Kidney epithelial cell (primary cell): ENCODE results near the gene ZNF154. TPM values are rescaled to one million over a fixed set of nuclear protein-coding genes. Genes with fewer than 3 reads are reported as not detected.

Experiments used
- DNase-seq: peaks from one replicate; pipeline ENCODE4 v3.0.0-alpha.2; 2010; ENCODE audit warnings: low read depth
- H3K27me3 ChIP-seq: 2 replicates; pipeline ENCODE4 v1.6.0; 2011; ENCODE audit warnings: low read length; ENCODE audit not compliant: control insufficient read depth, insufficient read depth
- H3K36me3 ChIP-seq: 2 replicates; pipeline ENCODE4 v1.5.1; 2011; ENCODE audit warnings: low read length; ENCODE audit not compliant: control insufficient read depth, insufficient read depth
- H3K4me3 ChIP-seq: 2 replicates; pipeline ENCODE4 v1.5.1; 2011; ENCODE audit warnings: low read depth, mild to moderate bottlenecking, control low read depth, low read length
- CTCF ChIP-seq: IDR thresholded peaks from 2 replicates; pipeline ENCODE4 v1.5.1; 2011; ENCODE audit warnings: mild to moderate bottlenecking, moderate library complexity, low read length, control low read depth, inconsistent platforms; ENCODE audit not compliant: insufficient read depth, poor library complexity, severe bottlenecking
- total RNA-seq: library from RNA; depleted of rRNA; stranded (reverse); fragments of >200 nt; gene quantifications from 2 replicates; pipeline ENCODE4 v1.2.3, GENCODE V29; 2015

Gene ZNF154
- total RNA-seq, 1 donor from 2014 or later: 3.3 TPM

GRCh38 chr19:57688011-57688763 lies 20.8 kb downstream of the ZNF154 start:
- peaks cover 2% of the 10 kb centered on the region for H3K36me3 ChIP-seq
- no peak for TF ChIP-seq CTCF
- DNase-seq: no peak
- no peak overlapping the region for H3K4me3 ChIP-seq
- no peaks in the 10 kb centered on the region for H3K27me3 ChIP-seq

- Histone ChIP-seq H3K4me3 (no peak overlapping the region), H3K27me3 (no peaks in the 10 kb centered on the region), H3K36me3 (peaks cover 2% of the 10 kb centered on the region)
- no peak for TF ChIP-seq CTCF
- no peak for DNase-seq
These were observed 21.5 kb downstream of the ZNF154 start for GRCh38 chr19:57687363-57688010.

- no peak for TF ChIP-seq CTCF
- no peak overlapping the region for H3K4me3 ChIP-seq
- DNase-seq: no peak
- H3K27me3 ChIP-seq: no peaks in the 10 kb centered on the region
- H3K36me3 ChIP-seq: peaks cover 2% of the 10 kb centered on the region
These were observed 22.3 kb downstream of the ZNF154 start for GRCh38 chr19:57686727-57687126.

GRCh38 chr19:57682226-57682766 lies 26.7 kb downstream of the ZNF154 start:
- peaks cover 2% of the 10 kb centered on the region for H3K36me3 ChIP-seq
- no peak for TF ChIP-seq CTCF
- no peaks in the 10 kb centered on the region for H3K27me3 ChIP-seq
- DNase-seq: no peak
- H3K4me3 ChIP-seq: peak overlapping the region; percentile 77

GRCh38 chr19:57675881-57676280 lies 33.1 kb downstream of the ZNF154 start:
- Histone ChIP-seq H3K27me3 (no peaks in the 10 kb centered on the region), H3K36me3 (no peaks in the 10 kb centered on the region), H3K4me3 (no peak overlapping the region)
- no peak for TF ChIP-seq CTCF
- DNase-seq: no peak
